HT1080 (cell line): ENCODE results near the gene DMC1. TPM values are rescaled to one million over a fixed set of nuclear protein-coding genes. Genes with fewer than 3 reads are reported as not detected.
"Not testable (repeated sequence)": the region's sequence is repeated elsewhere in the genome, so short reads cannot be mapped to it uniquely, and the experiment has no call there.

Source experiments
- DNase-seq: peaks from one replicate; pipeline ENCODE4 v3.0.0-alpha.2; 2015; ENCODE audit warnings: low read depth
- total RNA-seq: library from RNA; depleted of rRNA; stranded (reverse); fragments of >200 nt; shearing (Covaris generic); gene quantifications from 2 replicates; pipeline ENCODE4 v1.2.3, GENCODE V29; 2014; rRNA removed

The DMC1 gene
- total RNA-seq, 1 experiment from 2014 or later, result 0.03 TPM

GRCh38 chr22:38470179-38470578 is 99.8 kb downstream of the DMC1 start:
- DNase-seq, result not testable (repeated sequence)

- no peak for DNase-seq
Observed at GRCh38 chr22:38469306-38469781, 100.6 kb downstream of the DMC1 start.

Other genes with a start within 250 kb of the DMC1 start
- 0.40 and 0.45 TPM in 2 replicates for gene KCNJ4, start 115.0 kb downstream of the DMC1 start, total RNA-seq
- 9.1 and 11.8 TPM in 2 replicates for gene KDELR3, start 102.1 kb downstream of the DMC1 start, total RNA-seq
- gene DDX17, start 63.9 kb downstream of the DMC1 start, total RNA-seq, result 241 and 292 TPM in 2 replicates
- gene FAM227A, start 86.2 kb upstream of the DMC1 start, total RNA-seq, result 0.07 TPM in 1 of 2 replicates, not detected in the other
- 7.8 and 12.2 TPM in 2 replicates for gene CBY1, start 86.5 kb upstream of the DMC1 start, total RNA-seq
- 130 and 134 TPM in 2 replicates for gene TOMM22, start 111.8 kb upstream of the DMC1 start, total RNA-seq
- 47.1 and 57.2 TPM in 2 replicates for gene JOSD1, start 130.8 kb upstream of the DMC1 start, total RNA-seq
- 24.8 and 28.8 TPM in 2 replicates for gene GTPBP1, start 135.8 kb upstream of the DMC1 start, total RNA-seq
- 84.8 and 87.9 TPM in 2 replicates for gene SUN2, start 185.8 kb upstream of the DMC1 start, total RNA-seq
- 3.1 and 6.9 TPM in 2 replicates for gene DNAL4, start 224.0 kb upstream of the DMC1 start, total RNA-seq